Measurements from ENCODE around the gene RIC8B.

The RIC8B gene

DNA sequence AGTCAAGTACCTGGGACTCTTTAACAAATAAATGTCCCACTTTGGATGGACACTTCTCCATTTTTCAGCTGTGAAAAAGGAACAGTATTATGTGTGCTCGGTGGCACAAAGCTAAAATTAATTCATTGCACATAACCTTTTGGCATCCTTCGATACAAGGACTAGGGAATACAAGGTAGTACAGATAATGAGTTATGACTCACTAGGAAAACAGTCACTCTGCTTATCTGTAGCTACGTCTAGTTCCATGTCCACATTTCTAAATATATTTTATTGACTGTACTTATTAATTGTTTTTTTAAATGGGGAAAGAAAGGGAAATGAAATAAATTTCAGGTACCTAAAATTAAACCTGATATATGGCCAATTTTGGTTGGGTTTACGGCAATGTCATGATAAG, 35.2 kb upstream of the RIC8B start:
- TF ChIP-seq, protein P1, sequence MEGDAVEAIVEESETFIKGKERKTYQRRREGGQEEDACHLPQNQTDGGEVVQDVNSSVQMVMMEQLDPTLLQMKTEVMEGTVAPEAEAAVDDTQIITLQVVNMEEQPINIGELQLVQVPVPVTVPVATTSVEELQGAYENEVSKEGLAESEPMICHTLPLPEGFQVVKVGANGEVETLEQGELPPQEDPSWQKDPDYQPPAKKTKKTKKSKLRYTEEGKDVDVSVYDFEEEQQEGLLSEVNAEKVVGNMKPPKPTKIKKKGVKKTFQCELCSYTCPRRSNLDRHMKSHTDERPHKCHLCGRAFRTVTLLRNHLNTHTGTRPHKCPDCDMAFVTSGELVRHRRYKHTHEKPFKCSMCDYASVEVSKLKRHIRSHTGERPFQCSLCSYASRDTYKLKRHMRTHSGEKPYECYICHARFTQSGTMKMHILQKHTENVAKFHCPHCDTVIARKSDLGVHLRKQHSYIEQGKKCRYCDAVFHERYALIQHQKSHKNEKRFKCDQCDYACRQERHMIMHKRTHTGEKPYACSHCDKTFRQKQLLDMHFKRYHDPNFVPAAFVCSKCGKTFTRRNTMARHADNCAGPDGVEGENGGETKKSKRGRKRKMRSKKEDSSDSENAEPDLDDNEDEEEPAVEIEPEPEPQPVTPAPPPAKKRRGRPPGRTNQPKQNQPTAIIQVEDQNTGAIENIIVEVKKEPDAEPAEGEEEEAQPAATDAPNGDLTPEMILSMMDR (IDR thresholded peaks at IDR 0.05; ENCODE audit: low read depth, low read length) = no peak
- no peak overlapping the region for H3K4me3 ChIP-seq (ENCODE audit: low read depth, low read length)

DNA sequence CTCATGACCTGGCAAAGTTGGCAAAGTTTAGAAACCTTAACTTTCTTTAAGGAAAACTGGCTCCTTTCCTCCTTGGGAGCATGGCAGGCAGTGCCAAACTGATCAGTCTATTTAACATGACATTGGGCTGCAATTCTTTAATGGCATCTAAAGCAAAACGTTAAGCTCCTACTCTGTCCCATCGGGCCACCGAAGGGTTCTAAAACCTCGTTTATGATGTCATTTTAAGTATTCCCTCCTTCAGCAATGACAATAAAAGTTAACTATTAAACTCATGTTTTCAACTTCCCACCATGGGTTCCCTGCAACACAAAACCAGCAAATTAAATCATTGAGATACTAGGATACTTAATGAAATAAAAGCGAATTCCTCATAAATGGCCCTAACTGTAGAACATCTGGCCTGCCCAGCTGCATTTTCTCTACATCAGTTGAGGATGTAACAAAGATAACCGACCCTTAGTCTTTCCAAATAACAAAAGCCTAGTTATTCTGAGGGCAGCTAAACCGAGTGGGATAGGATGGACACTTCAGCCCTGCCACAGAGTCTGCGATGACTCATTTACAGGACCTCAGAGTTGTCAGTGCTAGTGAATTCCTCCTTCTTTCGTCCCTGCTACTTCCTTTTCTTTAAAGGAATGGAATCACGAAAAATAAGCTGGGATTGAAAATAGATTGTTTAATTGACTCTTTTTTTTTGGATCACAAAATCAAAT, 34.5 kb upstream of the RIC8B start:
- TF ChIP-seq, protein P1 (IDR thresholded peaks at IDR 0.05; ENCODE audit: low read depth, low read length) = no peak
- no peak overlapping the region for H3K4me3 ChIP-seq (ENCODE audit: low read depth, low read length)

DNA sequence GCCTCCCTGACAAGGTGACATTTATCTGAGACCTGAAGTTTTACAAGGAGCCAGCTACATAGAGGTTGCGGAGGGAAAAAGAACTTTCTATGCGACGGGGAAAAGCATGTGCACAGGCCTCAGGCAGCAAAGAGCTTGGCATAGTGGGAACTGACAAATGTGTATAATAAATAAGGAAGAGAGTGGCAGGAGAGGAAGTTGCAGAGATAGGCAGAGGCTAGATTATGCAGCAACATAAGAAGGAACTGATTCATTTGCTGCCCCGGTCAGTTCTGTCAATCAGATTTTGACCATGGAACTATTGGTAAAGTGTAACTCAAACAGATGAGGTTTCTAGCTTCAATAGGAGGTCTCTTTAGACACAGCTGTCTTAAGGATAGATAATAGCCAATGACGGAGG, 33.7 kb upstream of the RIC8B start:
- no peak overlapping the region for H3K4me3 ChIP-seq (ENCODE audit: low read depth, low read length)
- TF ChIP-seq, protein P1 (IDR thresholded peaks at IDR 0.05; ENCODE audit: low read depth, low read length) = no peak

DNA sequence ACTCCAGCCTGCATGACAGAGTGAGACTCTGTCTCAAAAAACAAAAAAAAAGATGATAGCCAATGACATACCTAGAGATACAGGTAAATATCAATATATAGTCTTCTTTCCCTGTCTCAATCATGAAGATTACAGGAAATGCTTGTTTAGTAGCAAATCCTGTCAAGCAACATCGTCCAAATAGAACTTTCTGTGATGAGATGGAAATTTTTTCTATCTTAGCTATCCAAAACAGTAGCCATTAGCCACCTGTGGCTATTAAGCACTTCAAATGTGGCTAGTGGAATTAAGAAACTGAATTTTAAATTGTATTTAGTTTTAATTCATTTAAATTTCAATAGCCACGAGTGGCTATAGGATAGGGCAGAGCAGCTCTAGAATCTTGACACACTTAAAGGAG, 33.2 kb upstream of the RIC8B start:
- H3K4me3 ChIP-seq (ENCODE audit: low read depth, low read length) = no peak overlapping the region
- TF ChIP-seq, protein P1 (IDR thresholded peaks at IDR 0.05; ENCODE audit: low read depth, low read length) = no peak

DNA sequence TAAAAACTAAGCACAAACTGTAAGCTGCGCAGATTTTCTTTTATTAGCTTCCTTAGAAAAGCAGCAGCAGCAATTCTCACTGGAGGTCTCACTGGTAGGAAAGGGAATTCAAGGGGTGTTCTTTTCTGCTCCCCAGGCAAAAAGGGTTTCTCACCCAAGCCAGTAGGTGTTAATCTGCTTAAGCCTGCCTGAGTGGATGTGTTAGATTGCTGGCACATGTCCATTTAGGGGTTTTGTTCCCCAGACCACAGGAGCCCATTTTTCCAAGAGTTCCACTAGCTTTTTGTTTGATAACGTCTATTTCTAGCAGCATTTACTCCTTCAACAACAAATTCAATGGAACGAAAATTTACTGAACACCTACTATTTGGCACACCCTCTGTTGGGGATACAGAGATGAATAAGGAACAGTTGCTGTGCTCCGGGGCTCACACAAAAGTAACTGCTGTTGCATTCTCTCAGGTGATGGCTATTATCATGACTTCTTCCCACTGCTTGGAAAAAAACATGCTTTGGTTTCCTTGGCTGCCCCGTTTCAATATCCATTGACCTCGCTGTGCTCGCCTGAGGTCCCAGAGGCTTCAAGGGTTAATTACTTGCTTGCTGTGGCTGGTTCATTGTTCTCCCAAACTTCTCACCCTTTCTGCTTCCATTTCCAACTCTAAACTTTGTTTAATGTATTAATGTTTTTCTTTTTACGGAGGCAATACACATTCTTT, 31.1 kb upstream of the RIC8B start:
- TF ChIP-seq, protein P1 (IDR thresholded peaks at IDR 0.05; ENCODE audit: low read depth, low read length) = no peak
- H3K4me3 ChIP-seq (ENCODE audit: low read depth, low read length) = no peak overlapping the region

DNA sequence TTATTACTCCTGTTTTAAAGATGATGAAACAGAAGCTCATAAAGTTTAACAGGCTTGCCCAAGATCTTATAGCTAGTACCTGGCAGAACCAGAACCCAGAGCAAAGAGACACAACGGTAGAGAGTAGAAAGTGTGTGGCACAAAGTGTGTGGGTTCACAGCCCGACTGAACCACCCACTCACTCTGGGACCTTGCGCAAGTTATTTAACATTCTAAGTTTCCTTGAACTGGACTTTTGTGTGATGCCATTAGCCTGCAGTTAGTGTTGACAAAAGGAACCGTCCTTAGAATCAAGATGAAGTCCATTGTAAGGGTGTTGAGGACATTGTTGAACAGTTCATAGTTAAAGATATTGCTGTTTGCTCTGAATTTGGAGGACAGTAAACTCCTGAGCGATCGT, 29.9 kb upstream of the RIC8B start:
- TF ChIP-seq, protein P1 (IDR thresholded peaks at IDR 0.05; ENCODE audit: low read depth, low read length) = no peak
- no peak overlapping the region for H3K4me3 ChIP-seq (ENCODE audit: low read depth, low read length)

DNA sequence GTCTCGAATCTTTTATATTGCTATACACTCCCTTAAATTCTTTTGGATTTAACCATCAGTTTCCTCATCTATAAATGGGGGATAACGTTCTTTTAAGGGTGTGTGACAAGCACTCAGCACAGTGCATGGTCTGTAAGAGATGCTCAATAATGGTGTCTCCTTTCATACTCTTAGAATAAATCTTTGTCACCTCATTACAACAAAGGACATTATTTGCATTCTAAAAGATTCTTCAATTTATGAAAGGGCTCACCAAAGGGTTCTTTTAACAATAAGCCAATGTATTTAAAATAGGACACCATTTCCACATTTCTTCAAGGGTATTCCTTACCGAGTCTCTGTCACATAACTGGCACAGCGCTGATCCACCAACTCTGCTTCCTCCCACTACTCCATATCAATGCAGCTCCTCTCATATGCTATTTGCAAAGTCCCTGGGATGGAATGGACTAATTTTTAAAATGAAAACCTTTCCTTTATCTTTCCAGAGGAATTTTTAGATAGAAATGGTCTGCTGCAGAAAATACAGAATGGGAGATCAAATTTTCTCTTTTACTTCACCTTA, 29.2 kb upstream of the RIC8B start:
- no peak overlapping the region for H3K4me3 ChIP-seq (ENCODE audit: low read depth, low read length)
- TF ChIP-seq, protein P1 (IDR thresholded peaks at IDR 0.05; ENCODE audit: low read depth, low read length) = no peak
